ENCODE data around the gene KRTAP1-1. TPM values are rescaled to one million over a fixed set of nuclear protein-coding genes. Genes with fewer than 3 reads are reported as not detected.

The KRTAP1-1 gene
- total RNA-seq, 1 experiment from 2014 or later, result not detected

DNA sequence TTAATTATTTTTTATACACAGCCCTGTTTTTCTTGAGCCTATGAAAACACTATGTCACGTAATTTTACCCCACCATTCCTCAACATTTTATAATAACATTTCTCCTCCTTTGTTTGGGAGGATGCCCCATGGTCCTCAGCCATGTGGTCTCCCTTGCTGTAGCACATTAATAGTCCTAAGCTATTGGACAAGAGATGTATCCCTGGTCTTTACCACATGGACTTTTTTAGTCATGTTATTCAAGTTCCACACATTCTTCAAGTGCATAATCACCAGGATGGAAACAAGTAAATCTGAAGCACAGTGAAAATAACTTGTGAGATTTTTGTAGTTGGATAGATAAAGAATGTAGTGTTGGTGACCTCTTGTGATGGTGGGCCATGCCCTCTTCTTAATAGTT lies 20.7 kb upstream of the KRTAP1-1 start:
- Histone ChIP-seq H3K27me3 (ENCODE audit: insufficient read depth, low read length) (no peaks in the 10 kb centered on the region), H3K27ac (ENCODE audit: low read depth, low read length) (peak overlapping the region; percentile 85), H3K4me2 (ENCODE audit: low read length) (no peak overlapping the region), H3K36me3 (ENCODE audit: control insufficient read depth in 1 of 2, insufficient read depth in 2 of 2, low read length in 2 of 2) (peaks cover 0 to 7% of the 10 kb centered on the region in 2 experiments; a peak in 1 of 4 replicates), H3K79me2 (ENCODE audit: insufficient read depth, low read length) (no peaks in the 10 kb centered on the region), H3K9me2 (ENCODE audit: insufficient read depth) (no peaks in the 10 kb centered on the region), H3K4me1 (ENCODE audit: control insufficient read depth in 1 of 2, insufficient read depth in 2 of 2, low read length in 2 of 2) (peaks cover 48 to 75% of the 10 kb centered on the region in 2 experiments), H2AFZ (ENCODE audit: low read depth, low read length, poor library complexity, severe bottlenecking) (no peak overlapping the region), H3K9me3 (ENCODE audit: control insufficient read depth in 1 of 2, insufficient read depth in 1 of 2, low read depth in 1 of 2, low read length in 2 of 2) (peaks cover 0 to 8% of the 10 kb centered on the region in 2 experiments; a peak in 1 of 4 replicates), H3K4me3 (replicated peaks in 1 of 2; ENCODE audit: low read depth in 1 of 2, low read length in 2 of 2) (no peak overlapping the region), H4K20me1 (ENCODE audit: insufficient read depth) (no peaks in the 10 kb centered on the region), H3K9ac (ENCODE audit: low read length) (0 out of 2 replicates have a peak overlapping the region, but pooled peaks have one; percentile 10)
- DNase-seq (ENCODE audit: low read depth, low spot score) (no peak), ATAC-seq (no peak)
- ChIA-PET RAD21 (ENCODE audit: low non-redundant PET in 1 of 2, low total read pairs in 2 of 2, uncharacterized antibody in 2 of 2, unreplicated experiment in 2 of 2) (no interaction called here), CTCF (no interaction called here), POLR2A (no interaction called here)
- intact Hi-C loops (cut with micrococcal nuclease), result no loop called here
- no TSS peak for BruUV-seq (replicated peaks)
- TF ChIP-seq CTCF (IDR thresholded peaks at IDR 0.05 in 2 of 3, conservative IDR thresholded peaks at IDR 0.05 in 1 of 3; ENCODE audit: borderline replicate concordance in 1 of 3, insufficient read depth in 1 of 3, low read depth in 2 of 3, low read length in 2 of 3) (no peak), SRF (IDR thresholded peaks at IDR 0.05; ENCODE audit: low read depth) (peak; percentile 24; the same call in 1 of the 2 replicates), EZH2 (IDR thresholded peaks at IDR 0.05) (no peak), EGR1 (IDR thresholded peaks at IDR 0.05; ENCODE audit: low read depth) (no peak), ATF3 (IDR thresholded peaks at IDR 0.05) (no peak), CBX3 (IDR thresholded peaks at IDR 0.05; ENCODE audit: low read depth) (0 out of 2 replicates have a peak, but pooled peaks have one; percentile 19), SIN3A (IDR thresholded peaks at IDR 0.05; ENCODE audit: low read depth) (no peak), POLR2A (IDR thresholded peaks at IDR 0.05; ENCODE audit: borderline replicate concordance, extremely low read depth, insufficient read depth, insufficient read length) (no peak), YY1 (IDR thresholded peaks at IDR 0.05; ENCODE audit: extremely low read depth, insufficient replicate concordance, low read depth, low read length) (no peak), CEBPB (IDR thresholded peaks at IDR 0.05; ENCODE audit: low read depth) (no peak), POLR2AphosphoS5 (IDR thresholded peaks at IDR 0.05; ENCODE audit: low read depth, low read length) (no peak), EZH2phosphoT487 (IDR thresholded peaks at IDR 0.05; ENCODE audit: borderline replicate concordance) (no peak), JUND (IDR thresholded peaks at IDR 0.05) (0 out of 2 replicates have a peak, but pooled peaks have one; percentile 9), SP1 (IDR thresholded peaks at IDR 0.05; ENCODE audit: low read depth) (peak; percentile 21; the same call in 1 of the 2 replicates), FOSL1 (IDR thresholded peaks at IDR 0.05; ENCODE audit: low read depth) (peak; percentile 21; the same call in 1 of the 2 replicates), TCF7L2 (IDR thresholded peaks at IDR 0.05; ENCODE audit: borderline replicate concordance, extremely low read depth, insufficient read depth, insufficient read length) (no peak), RAD21 (IDR thresholded peaks at IDR 0.05; ENCODE audit: low read depth) (no peak), ZFX (IDR thresholded peaks at IDR 0.05) (no peak)
- TF ChIP-seq, protein P1, sequence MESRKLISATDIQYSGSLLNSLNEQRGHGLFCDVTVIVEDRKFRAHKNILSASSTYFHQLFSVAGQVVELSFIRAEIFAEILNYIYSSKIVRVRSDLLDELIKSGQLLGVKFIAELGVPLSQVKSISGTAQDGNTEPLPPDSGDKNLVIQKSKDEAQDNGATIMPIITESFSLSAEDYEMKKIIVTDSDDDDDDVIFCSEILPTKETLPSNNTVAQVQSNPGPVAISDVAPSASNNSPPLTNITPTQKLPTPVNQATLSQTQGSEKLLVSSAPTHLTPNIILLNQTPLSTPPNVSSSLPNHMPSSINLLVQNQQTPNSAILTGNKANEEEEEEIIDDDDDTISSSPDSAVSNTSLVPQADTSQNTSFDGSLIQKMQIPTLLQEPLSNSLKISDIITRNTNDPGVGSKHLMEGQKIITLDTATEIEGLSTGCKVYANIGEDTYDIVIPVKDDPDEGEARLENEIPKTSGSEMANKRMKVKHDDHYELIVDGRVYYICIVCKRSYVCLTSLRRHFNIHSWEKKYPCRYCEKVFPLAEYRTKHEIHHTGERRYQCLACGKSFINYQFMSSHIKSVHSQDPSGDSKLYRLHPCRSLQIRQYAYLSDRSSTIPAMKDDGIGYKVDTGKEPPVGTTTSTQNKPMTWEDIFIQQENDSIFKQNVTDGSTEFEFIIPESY (IDR thresholded peaks at IDR 0.05; ENCODE audit: extremely low read depth, insufficient replicate concordance, low read length), result no peak
- TF ChIP-seq, protein P2, sequence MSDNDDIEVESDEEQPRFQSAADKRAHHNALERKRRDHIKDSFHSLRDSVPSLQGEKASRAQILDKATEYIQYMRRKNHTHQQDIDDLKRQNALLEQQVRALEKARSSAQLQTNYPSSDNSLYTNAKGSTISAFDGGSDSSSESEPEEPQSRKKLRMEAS (IDR thresholded peaks at IDR 0.05), result peak; percentile 60; the same call in 1 of the 2 replicates
- TF ChIP-seq, protein P3, sequence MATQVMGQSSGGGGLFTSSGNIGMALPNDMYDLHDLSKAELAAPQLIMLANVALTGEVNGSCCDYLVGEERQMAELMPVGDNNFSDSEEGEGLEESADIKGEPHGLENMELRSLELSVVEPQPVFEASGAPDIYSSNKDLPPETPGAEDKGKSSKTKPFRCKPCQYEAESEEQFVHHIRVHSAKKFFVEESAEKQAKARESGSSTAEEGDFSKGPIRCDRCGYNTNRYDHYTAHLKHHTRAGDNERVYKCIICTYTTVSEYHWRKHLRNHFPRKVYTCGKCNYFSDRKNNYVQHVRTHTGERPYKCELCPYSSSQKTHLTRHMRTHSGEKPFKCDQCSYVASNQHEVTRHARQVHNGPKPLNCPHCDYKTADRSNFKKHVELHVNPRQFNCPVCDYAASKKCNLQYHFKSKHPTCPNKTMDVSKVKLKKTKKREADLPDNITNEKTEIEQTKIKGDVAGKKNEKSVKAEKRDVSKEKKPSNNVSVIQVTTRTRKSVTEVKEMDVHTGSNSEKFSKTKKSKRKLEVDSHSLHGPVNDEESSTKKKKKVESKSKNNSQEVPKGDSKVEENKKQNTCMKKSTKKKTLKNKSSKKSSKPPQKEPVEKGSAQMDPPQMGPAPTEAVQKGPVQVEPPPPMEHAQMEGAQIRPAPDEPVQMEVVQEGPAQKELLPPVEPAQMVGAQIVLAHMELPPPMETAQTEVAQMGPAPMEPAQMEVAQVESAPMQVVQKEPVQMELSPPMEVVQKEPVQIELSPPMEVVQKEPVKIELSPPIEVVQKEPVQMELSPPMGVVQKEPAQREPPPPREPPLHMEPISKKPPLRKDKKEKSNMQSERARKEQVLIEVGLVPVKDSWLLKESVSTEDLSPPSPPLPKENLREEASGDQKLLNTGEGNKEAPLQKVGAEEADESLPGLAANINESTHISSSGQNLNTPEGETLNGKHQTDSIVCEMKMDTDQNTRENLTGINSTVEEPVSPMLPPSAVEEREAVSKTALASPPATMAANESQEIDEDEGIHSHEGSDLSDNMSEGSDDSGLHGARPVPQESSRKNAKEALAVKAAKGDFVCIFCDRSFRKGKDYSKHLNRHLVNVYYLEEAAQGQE (IDR thresholded peaks at IDR 0.05; ENCODE audit: low read depth), result no peak

Measured in HCT116 (cell line).